ENCODE results near the gene HPN. TPM values are rescaled to one million over a fixed set of nuclear protein-coding genes. Genes with fewer than 3 reads are reported as not detected.

The HPN gene
- total and polyA plus RNA-seq, 2 of the 13 experiments (the other 11 are each of a cell fraction or from before 2014, with no cell fraction given): 46.7 to 261 TPM

DNA sequence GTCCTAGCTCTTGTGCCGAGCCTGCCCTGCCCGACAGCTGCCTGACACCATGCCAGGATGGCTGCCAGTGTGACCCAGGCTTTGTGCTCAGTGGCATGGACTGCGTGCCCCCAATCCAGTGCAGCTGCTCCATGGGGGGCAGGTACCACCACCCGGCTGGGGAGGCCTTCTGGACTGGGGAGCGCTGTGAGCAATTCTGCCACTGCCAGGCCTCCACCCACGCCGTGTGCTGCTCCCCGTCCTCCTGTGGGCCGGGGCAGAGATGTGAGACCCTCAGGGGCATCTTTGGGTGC is 64.7 kb downstream of the HPN start:
- DNase-seq (ENCODE audit: low spot score): no peak

DNA sequence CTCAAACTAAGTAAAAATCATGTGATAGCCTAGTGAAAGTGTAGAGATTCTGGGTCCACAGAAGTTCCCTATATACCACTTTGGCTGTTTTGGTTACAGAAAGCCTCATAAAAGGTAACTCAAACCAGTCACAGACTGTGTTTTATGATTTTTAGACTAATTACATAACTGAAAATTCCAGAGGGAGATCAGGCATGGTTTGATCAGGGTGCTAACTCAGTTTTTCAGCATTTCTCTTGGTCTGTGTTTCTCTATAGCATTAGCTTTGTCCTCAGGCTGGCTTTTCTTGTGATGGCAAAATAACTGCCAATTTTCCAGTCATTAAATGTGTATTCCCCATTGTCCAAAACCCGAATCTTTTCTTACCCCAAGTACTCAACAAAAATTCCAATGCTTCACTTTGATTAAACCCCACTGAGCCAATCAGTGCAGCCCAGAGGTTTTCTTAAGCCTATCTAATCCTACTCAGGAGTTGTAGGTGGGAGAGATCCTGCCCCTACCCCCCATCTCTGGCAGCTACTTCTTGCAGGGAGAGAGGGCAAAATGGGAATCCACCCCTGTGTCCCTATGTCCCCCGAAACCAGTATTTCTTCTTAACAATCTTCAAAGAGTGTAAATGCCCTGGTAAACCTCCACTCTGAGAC is 65.5 kb downstream of the HPN start:
- H3K79me2 ChIP-seq (ENCODE audit: insufficient read depth, low read length): no peaks in the 10 kb centered on the region
- ATAC-seq (no peak), DNase-seq (ENCODE audit: low spot score) (no peak), FAIRE-seq (no peak)
- TF ChIP-seq, protein P1, sequence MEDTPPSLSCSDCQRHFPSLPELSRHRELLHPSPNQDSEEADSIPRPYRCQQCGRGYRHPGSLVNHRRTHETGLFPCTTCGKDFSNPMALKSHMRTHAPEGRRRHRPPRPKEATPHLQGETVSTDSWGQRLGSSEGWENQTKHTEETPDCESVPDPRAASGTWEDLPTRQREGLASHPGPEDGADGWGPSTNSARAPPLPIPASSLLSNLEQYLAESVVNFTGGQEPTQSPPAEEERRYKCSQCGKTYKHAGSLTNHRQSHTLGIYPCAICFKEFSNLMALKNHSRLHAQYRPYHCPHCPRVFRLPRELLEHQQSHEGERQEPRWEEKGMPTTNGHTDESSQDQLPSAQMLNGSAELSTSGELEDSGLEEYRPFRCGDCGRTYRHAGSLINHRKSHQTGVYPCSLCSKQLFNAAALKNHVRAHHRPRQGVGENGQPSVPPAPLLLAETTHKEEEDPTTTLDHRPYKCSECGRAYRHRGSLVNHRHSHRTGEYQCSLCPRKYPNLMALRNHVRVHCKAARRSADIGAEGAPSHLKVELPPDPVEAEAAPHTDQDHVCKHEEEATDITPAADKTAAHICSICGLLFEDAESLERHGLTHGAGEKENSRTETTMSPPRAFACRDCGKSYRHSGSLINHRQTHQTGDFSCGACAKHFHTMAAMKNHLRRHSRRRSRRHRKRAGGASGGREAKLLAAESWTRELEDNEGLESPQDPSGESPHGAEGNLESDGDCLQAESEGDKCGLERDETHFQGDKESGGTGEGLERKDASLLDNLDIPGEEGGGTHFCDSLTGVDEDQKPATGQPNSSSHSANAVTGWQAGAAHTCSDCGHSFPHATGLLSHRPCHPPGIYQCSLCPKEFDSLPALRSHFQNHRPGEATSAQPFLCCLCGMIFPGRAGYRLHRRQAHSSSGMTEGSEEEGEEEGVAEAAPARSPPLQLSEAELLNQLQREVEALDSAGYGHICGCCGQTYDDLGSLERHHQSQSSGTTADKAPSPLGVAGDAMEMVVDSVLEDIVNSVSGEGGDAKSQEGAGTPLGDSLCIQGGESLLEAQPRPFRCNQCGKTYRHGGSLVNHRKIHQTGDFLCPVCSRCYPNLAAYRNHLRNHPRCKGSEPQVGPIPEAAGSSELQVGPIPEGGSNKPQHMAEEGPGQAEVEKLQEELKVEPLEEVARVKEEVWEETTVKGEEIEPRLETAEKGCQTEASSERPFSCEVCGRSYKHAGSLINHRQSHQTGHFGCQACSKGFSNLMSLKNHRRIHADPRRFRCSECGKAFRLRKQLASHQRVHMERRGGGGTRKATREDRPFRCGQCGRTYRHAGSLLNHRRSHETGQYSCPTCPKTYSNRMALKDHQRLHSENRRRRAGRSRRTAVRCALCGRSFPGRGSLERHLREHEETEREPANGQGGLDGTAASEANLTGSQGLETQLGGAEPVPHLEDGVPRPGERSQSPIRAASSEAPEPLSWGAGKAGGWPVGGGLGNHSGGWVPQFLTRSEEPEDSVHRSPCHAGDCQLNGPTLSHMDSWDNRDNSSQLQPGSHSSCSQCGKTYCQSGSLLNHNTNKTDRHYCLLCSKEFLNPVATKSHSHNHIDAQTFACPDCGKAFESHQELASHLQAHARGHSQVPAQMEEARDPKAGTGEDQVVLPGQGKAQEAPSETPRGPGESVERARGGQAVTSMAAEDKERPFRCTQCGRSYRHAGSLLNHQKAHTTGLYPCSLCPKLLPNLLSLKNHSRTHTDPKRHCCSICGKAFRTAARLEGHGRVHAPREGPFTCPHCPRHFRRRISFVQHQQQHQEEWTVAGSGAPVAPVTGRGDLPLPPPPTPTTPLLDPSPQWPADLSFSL (CRISPR knock-in tag; IDR thresholded peaks at IDR 0.05): 0 out of 2 replicates have a peak, but pooled peaks have one; percentile 35
- TF ChIP-seq ZNF329 (CRISPR knock-in tag; IDR thresholded peaks at IDR 0.05; ENCODE audit: low read depth) (peak; percentile 100), ZIK1 (CRISPR knock-in tag; IDR thresholded peaks at IDR 0.05; ENCODE audit: borderline replicate concordance, low read depth) (no peak), ASH2L (IDR thresholded peaks at IDR 0.05; ENCODE audit: insufficient read length, low read depth, low read length) (peak; percentile 42), RCOR2 (CRISPR knock-in tag; IDR thresholded peaks at IDR 0.05) (peak; percentile 45; the same call in 1 of the 2 replicates)
- in situ Hi-C loops (cut with HindIII; ENCODE audit: extremely low pct_ligation_motif_present, low pct_unique_long_range_greater_than_20kb): no loop called here
- H3K4me3 ChIP-seq (replicated peaks in 1 of 3; ENCODE audit: insufficient read depth in 1 of 3, low read depth in 2 of 3, low read length in 3 of 3): no peak overlapping the region; a peak in 1 of 6 replicates
- POLR2A ChIA-PET: no interaction called here
- CTCF ChIA-PET (ENCODE audit: low intra/inter-chr PET ratio, low total read pairs): no interaction called here
- H3K36me3 ChIP-seq (replicated peaks in 1 of 2; ENCODE audit: control insufficient read depth in 1 of 2, insufficient read depth in 2 of 2, low read length in 2 of 2): no peaks in the 10 kb centered on the region
- intact Hi-C loops (cut with micrococcal nuclease; ENCODE audit: unreplicated experiment): no loop called here
- peak overlapping the region; percentile 56 for H3K27ac ChIP-seq (ENCODE audit: extremely low read length, insufficient read depth, low read length)
- no TSS peak for BruUV-seq (replicated peaks)
- peak overlapping the region; percentile 51 for H3K4me2 ChIP-seq (ENCODE audit: low read depth, low read length)
- peaks cover 51% of the 10 kb centered on the region for H3K4me1 ChIP-seq (ENCODE audit: insufficient read depth, low read length)
- no peaks in the 10 kb centered on the region for H4K20me1 ChIP-seq (ENCODE audit: insufficient read depth, low read length)
- H2AFZ ChIP-seq (ENCODE audit: low read length): no peak overlapping the region
- H3K27me3 ChIP-seq (ENCODE audit: control insufficient read depth in 1 of 2, insufficient read depth in 2 of 2, low read length in 2 of 2): no peaks in the 10 kb centered on the region; a peak in 1 of 5 replicates
- peak overlapping the region; percentile 38 for H3K9ac ChIP-seq (ENCODE audit: insufficient read depth, low read depth, low read length)
- 96% methylated on average over 1 of the region's 2 CpGs for WGBS (ENCODE audit: low lambda C conversion rate)
- no peaks in the 10 kb centered on the region for H3K9me3 ChIP-seq (ENCODE audit: low read length)

More for the DNA sequence above, 64.7 kb downstream of the HPN start:
- Histone ChIP-seq H3K4me1 (ENCODE audit: insufficient read depth, low read length) (peaks cover 48% of the 10 kb centered on the region), H4K20me1 (ENCODE audit: insufficient read depth, low read length) (no peaks in the 10 kb centered on the region), H3K79me2 (ENCODE audit: insufficient read depth, low read length) (no peaks in the 10 kb centered on the region), H3K27me3 (ENCODE audit: control insufficient read depth in 1 of 2, insufficient read depth in 2 of 2, low read length in 2 of 2) (peaks cover 0 to under 1% of the 10 kb centered on the region in 2 experiments; a peak in 1 of 5 replicates), H3K9me3 (ENCODE audit: low read length) (no peaks in the 10 kb centered on the region), H2AFZ (ENCODE audit: low read length) (no peak overlapping the region), H3K27ac (ENCODE audit: extremely low read length, insufficient read depth, low read length) (no peak overlapping the region), H3K9ac (ENCODE audit: insufficient read depth, low read depth, low read length) (no peak overlapping the region), H3K4me3 (replicated peaks in 1 of 3; ENCODE audit: insufficient read depth in 1 of 3, low read depth in 2 of 3, low read length in 3 of 3) (no peak overlapping the region), H3K4me2 (ENCODE audit: low read depth, low read length) (no peak overlapping the region), H3K36me3 (replicated peaks in 1 of 2; ENCODE audit: control insufficient read depth in 1 of 2, insufficient read depth in 2 of 2, low read length in 2 of 2) (no peaks in the 10 kb centered on the region)
- WGBS (ENCODE audit: low lambda C conversion rate): 97% methylated on average over 7 of the region's 9 CpGs
- in situ Hi-C loops (cut with HindIII; ENCODE audit: extremely low pct_ligation_motif_present, low pct_unique_long_range_greater_than_20kb) (no loop called here), intact Hi-C loops (cut with micrococcal nuclease; ENCODE audit: unreplicated experiment) (no loop called here)
- ATAC-seq: no peak
- FAIRE-seq: no peak
- ChIA-PET CTCF (ENCODE audit: low intra/inter-chr PET ratio, low total read pairs) (no interaction called here), POLR2A (no interaction called here)
- TF ChIP-seq ZNF740 (CRISPR knock-in tag; IDR thresholded peaks at IDR 0.05) (no peak), ZNF776 (CRISPR knock-in tag; IDR thresholded peaks at IDR 0.05) (no peak), ZNF713 (CRISPR knock-in tag; IDR thresholded peaks at IDR 0.05) (no peak)
- TF ChIP-seq, protein P2, sequence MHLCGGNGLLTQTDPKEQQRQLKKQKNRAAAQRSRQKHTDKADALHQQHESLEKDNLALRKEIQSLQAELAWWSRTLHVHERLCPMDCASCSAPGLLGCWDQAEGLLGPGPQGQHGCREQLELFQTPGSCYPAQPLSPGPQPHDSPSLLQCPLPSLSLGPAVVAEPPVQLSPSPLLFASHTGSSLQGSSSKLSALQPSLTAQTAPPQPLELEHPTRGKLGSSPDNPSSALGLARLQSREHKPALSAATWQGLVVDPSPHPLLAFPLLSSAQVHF (CRISPR knock-in tag; IDR thresholded peaks at IDR 0.05): no peak
- BruUV-seq (replicated peaks): no TSS peak
